Progenitor cell of endocrine pancreas (in vitro differentiated cells): ENCODE measurements around the gene GFAP. TPM values are rescaled to one million over a fixed set of nuclear protein-coding genes. Genes with fewer than 3 reads are reported as not detected.

Source experiments
- DNase-seq: peaks from one replicate; pipeline ENCODE4 v3.0.0; 2021; ENCODE audit warnings: low spot score; ENCODE audit not compliant: unreplicated experiment
- H3K27ac Mint-ChIP-seq: 2 replicates; pipeline ENCODE4 v1.8.0; 2021; ENCODE audit warnings: mild to moderate bottlenecking, moderate library complexity, mixed read lengths
- H3K27me3 Mint-ChIP-seq: 2 replicates; pipeline ENCODE4 v1.8.0; 2021; ENCODE audit warnings: mixed read lengths
- H3K36me3 Mint-ChIP-seq: 2 replicates; pipeline ENCODE4 v1.8.0; 2022; ENCODE audit warnings: mixed read lengths; ENCODE audit not compliant: insufficient read depth
- H3K4me1 Mint-ChIP-seq: 2 replicates; pipeline ENCODE4 v1.8.0; 2021; ENCODE audit warnings: low read depth, mixed read lengths
- H3K4me3 Mint-ChIP-seq: 2 replicates; pipeline ENCODE4 v1.8.0; 2021; ENCODE audit warnings: low read depth, mild to moderate bottlenecking, moderate library complexity, mixed read lengths
- H3K9me3 Mint-ChIP-seq: 2 replicates; pipeline ENCODE4 v1.8.0; 2021; ENCODE audit warnings: low read depth, mixed read lengths
- total RNA-seq: library from RNA; stranded (reverse); gene quantifications from 2 replicates; pipeline ENCODE4 v1.2.1, GENCODE V29; 2021
- TF ChIP-seq, protein P1 (sequence below): fragments of 200-600 bp; sonication (generic); IDR thresholded peaks from one replicate; pipeline ENCODE4 v1.5.0; 2021; ENCODE audit warnings: antibody characterized with exemption, mild to moderate bottlenecking; ENCODE audit not compliant: unreplicated experiment

Gene GFAP
- total RNA-seq, 1 donor from 2014 or later = not detected

DNA sequence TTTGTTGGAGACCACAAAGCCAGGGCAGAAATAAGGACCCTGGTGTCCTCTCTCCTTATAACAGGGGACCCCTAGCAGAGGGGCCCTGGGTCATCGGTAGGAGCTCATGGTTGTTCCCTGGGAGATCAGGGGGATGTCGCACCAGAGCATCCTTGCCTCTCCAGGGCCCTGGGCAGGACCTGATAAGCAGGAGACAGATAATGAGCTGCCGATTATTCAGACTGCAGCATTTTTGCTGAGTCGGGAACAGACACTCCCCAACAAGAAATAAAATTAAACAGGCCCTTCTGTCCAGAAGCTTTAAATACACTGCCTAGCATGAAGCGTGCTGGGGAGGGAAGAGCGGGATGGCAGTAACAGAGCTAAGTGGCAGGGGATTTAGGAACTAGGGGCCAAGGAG is 15.4 kb upstream of the GFAP start:
- H3K4me1 Mint-ChIP-seq = no peaks in the 10 kb centered on the region
- TF ChIP-seq, protein P1, sequence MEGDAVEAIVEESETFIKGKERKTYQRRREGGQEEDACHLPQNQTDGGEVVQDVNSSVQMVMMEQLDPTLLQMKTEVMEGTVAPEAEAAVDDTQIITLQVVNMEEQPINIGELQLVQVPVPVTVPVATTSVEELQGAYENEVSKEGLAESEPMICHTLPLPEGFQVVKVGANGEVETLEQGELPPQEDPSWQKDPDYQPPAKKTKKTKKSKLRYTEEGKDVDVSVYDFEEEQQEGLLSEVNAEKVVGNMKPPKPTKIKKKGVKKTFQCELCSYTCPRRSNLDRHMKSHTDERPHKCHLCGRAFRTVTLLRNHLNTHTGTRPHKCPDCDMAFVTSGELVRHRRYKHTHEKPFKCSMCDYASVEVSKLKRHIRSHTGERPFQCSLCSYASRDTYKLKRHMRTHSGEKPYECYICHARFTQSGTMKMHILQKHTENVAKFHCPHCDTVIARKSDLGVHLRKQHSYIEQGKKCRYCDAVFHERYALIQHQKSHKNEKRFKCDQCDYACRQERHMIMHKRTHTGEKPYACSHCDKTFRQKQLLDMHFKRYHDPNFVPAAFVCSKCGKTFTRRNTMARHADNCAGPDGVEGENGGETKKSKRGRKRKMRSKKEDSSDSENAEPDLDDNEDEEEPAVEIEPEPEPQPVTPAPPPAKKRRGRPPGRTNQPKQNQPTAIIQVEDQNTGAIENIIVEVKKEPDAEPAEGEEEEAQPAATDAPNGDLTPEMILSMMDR = no peak
- H3K27me3 Mint-ChIP-seq = no peaks in the 10 kb centered on the region
- H3K36me3 Mint-ChIP-seq = peaks cover 8% of the 10 kb centered on the region
- H3K9me3 Mint-ChIP-seq = no peaks in the 10 kb centered on the region
- no peak overlapping the region for H3K27ac Mint-ChIP-seq
- no peak overlapping the region for H3K4me3 Mint-ChIP-seq
- no peak for DNase-seq

DNA sequence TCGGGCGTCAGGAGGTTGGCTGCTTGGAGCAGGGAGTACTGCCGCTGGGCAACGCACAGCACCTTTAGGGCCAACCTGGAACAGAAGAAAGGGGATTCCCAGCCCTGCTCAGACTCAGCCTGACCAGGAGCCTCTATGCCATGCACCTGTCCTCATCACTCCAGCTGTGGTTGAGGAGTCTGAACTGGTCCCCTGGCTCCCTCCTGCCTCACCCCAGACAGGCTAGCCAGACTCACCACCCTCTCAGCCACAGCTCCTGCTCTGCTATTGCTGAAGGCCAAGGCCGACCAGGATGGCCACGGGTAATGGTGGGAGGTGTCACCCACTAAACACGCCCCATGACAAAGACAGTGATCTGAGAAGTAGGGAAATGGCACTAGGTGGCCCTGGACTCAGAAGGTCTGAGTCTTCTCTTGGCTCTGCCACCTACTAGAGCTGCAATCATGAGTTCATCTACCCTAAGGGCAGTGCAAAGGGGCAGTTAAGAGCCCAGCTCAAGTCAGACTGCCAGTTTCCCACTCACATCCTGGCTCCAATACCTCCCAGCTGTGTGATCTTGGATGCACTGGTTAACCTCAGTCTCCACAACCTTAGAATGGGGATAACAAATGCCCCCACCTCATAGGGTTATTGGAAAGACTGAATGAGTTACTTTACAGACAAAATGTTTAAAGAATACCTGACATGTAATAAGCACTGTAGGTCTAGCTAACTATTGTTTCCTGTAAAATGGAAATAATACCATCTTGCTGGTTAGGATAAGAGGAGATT is 13.8 kb upstream of the GFAP start:
- Mint-ChIP-seq H3K27me3 (peaks cover 2% of the 10 kb centered on the region), H3K27ac (no peak overlapping the region), H3K36me3 (peaks cover 8% of the 10 kb centered on the region), H3K9me3 (no peaks in the 10 kb centered on the region), H3K4me1 (peaks cover under 1% of the 10 kb centered on the region), H3K4me3 (no peak overlapping the region)
- TF ChIP-seq, protein P1 = no peak
- DNase-seq = no peak

DNA sequence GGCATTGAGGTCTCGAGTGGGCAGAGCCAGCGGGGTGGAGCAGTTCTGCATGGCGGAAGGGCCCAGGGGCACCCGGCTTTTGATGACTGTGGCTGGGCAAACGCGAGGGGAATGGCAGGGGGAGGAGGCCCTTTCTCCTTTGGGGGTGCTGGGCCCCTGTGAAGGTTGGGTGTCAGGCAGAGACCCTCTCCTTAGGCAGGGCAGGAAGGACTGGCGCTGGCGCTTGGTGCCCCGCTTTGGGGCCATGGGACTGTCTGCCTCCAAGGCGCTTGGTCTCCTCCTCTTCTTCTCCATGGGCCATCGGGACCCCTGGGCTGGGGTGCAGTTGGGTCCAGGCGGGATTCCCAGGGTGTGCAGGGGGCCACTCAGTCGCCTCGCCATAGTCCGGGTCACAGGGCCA is 12.8 kb upstream of the GFAP start:
- peaks cover 10% of the 10 kb centered on the region for H3K27me3 Mint-ChIP-seq
- H3K27ac Mint-ChIP-seq = no peak overlapping the region
- TF ChIP-seq, protein P1 = no peak
- DNase-seq = no peak
- no peak overlapping the region for H3K4me3 Mint-ChIP-seq
- no peaks in the 10 kb centered on the region for H3K9me3 Mint-ChIP-seq
- H3K36me3 Mint-ChIP-seq = peaks cover 8% of the 10 kb centered on the region
- H3K4me1 Mint-ChIP-seq = peaks cover 2% of the 10 kb centered on the region

DNA sequence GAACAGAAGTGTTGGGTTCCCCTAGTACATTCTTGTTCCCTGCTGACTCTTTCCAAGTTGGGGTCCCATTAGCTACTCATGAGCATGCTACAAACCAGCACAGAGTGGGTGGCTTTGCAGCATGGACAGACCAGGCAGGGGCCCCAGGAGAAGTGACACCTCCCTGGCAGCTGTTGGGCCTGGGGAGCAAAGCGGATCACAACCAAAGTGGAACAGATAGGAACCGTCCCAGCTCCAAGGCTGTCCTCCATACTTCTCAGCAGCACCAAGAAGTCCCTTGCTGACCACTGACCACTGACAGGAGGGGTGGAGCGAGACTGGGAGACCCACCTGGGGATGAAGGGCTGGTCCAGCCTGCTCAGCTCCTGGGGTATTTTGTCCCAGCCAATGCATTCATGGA is 12.4 kb upstream of the GFAP start:
- H3K4me3 Mint-ChIP-seq = no peak overlapping the region
- peaks cover 8% of the 10 kb centered on the region for H3K36me3 Mint-ChIP-seq
- H3K9me3 Mint-ChIP-seq = no peaks in the 10 kb centered on the region
- no peak for DNase-seq
- TF ChIP-seq, protein P1 = no peak
- peaks cover 15% of the 10 kb centered on the region for H3K27me3 Mint-ChIP-seq
- H3K4me1 Mint-ChIP-seq = peaks cover 2% of the 10 kb centered on the region
- no peak overlapping the region for H3K27ac Mint-ChIP-seq

DNA sequence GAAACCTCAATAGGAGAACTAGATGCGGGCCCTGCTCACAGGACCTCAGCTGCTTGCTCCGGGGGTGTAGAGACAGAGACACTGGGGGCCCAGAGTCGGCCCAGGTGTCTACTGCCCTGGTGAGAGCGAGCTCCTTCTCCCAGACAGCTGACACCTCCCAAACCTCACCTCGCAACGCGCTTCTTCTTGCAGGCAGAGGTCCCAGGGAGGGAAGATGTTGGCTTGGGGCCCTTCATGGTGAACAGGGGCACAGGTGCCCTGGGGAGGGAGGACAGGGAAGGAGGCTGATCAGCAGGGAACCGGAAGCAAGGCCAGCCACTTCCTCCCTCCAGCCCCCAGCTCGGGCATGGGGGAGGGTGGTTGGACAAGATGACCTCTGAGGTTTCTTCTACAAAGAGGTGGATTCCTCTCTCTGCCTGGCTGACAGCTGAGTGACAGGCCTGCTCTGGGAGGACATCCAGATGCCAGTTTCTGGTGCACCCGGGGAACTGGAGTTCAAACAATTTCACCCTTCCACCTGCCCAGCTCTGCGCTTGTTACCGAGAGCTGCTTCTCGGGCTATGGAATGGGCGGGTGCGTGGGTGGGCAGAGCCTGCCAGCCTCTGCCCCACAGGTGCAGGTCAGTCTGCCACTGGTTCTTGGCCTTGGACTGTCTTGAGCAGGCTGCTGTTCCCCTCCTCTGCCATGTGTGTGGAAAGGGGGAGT is 11.7 kb upstream of the GFAP start:
- Mint-ChIP-seq H3K36me3 (peaks cover 8% of the 10 kb centered on the region), H3K4me1 (peaks cover 2% of the 10 kb centered on the region), H3K27me3 (peaks cover 20% of the 10 kb centered on the region), H3K4me3 (no peak overlapping the region), H3K27ac (no peak overlapping the region), H3K9me3 (no peaks in the 10 kb centered on the region)
- no peak for DNase-seq
- TF ChIP-seq, protein P1 = no peak
